Right atrium auricular region (tissue), 2 donors: ENCODE data around the gene REM2. TPM values are rescaled to one million over a fixed set of nuclear protein-coding genes. Genes with fewer than 3 reads are reported as not detected.
"Not testable (repeated sequence)": the region's sequence is repeated elsewhere in the genome, so short reads cannot be mapped to it uniquely, and the experiment has no call there.

Source experiments
- DNase-seq: peaks from one replicate; pipeline ENCODE4 v3.0.0-alpha.2; 2019; ENCODE audit warnings: low spot score
- H3K27ac ChIP-seq, 2 donors: fragments of 200-600 bp; sonication (generic); 1 replicate in 1 of 2; 2 replicates in 1 of 2; pipeline ENCODE4 v1.5.1; 2016 to 2019
- H3K27me3 ChIP-seq, 2 donors: fragments of 200-600 bp; sonication (generic); one replicate each; pipeline versions ENCODE4 v1.5.1 to v1.6.0; 2017 to 2019
- H3K36me3 ChIP-seq: fragments of 200-600 bp; sonication (generic); one replicate; pipeline ENCODE4 v1.5.1; 2016
- H3K4me1 ChIP-seq, 2 donors: fragments of 200-600 bp; sonication (generic); one replicate each; pipeline versions ENCODE4 v1.5.1 to v1.6.0; 2017 to 2019
- H3K4me3 ChIP-seq, 2 donors: fragments of 200-600 bp; sonication (generic); 1 replicate in 1 of 2; 2 replicates in 1 of 2; pipeline ENCODE4 v1.5.1; 2017 to 2019; ENCODE audit warnings: mild to moderate bottlenecking in 1 of 2, moderate library complexity in 1 of 2
- H3K9me3 ChIP-seq, 2 donors: fragments of 200-600 bp; sonication (generic); one replicate each; pipeline ENCODE4 v1.5.1; 2019
- CTCF ChIP-seq, 2 donors: fragments of 200-600 bp; sonication (generic); IDR thresholded peaks; one replicate each; pipeline ENCODE4 v1.5.1; 2019; ENCODE audit warnings: antibody characterized with exemption in 2 of 2
- total RNA-seq, 2 donors: library from RNA; depleted of rRNA; stranded (reverse); fragments of >200 nt; gene quantifications; one replicate each; pipeline ENCODE4 v1.1.0, GENCODE V29; 2016

The REM2 gene
- total RNA-seq, 2 donors from 2014 or later = not detected

DNA sequence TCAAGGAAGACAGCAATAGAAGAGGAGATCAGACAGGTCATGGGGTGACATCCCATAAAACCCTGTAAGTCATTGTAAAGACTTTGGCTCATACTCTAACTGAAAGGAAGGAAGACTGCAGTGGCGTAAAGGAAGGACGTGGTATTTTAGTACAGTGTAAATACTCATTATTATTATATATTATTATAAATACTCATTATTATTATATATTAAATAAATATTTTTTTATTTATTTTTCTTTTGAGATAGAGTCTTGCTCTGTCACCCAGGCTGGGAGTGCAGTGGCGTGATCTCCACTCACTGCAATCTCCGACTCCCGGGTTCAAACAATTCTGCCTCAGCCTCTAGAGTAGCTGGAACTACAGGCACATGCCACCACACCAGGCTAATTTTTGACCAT, 26.6 kb upstream of the REM2 start:
- Histone ChIP-seq H3K4me3 (no peak overlapping the region), H3K36me3 (no peaks in the 10 kb centered on the region), H3K4me1 (peaks cover 0 to 16% of the 10 kb centered on the region in 2 donors), H3K27me3 (no peaks in the 10 kb centered on the region), H3K9me3 (no peaks in the 10 kb centered on the region), H3K27ac (no peak overlapping the region)
- DNase-seq = no peak
- TF ChIP-seq CTCF (IDR thresholded peaks at IDR 0.05) = no peak

GRCh38 chr14:22860377-22860776, 22.6 kb upstream of the REM2 start:
- DNase-seq, H3K36me3 ChIP-seq, H3K4me3 ChIP-seq, H3K9me3 ChIP-seq, H3K27me3 ChIP-seq, H3K27ac ChIP-seq, H3K4me1 ChIP-seq: not testable (repeated sequence)

DNA sequence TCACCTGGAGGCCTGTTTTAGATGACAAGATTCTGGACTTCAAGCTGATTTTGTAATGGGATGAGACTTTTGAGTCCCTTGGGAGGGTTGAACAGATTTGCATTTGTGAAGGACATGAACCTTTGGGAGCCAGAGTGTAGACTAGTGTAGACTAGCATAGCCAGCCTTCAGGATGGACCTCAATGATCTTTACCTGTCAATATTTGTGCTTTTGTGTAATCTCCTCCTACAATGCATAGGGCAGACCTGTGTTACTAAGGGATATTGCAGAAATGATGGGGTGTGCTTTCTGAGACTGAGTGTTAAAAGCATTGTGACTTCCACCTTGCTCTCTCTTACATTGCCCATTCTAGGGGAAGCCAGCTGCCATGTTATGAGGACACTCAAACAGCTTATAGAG, 21.4 kb upstream of the REM2 start:
- no peaks in the 10 kb centered on the region for H3K9me3 ChIP-seq
- H3K4me1 ChIP-seq = no peaks in the 10 kb centered on the region
- H3K27ac ChIP-seq = no peak overlapping the region
- TF ChIP-seq CTCF (IDR thresholded peaks at IDR 0.05) = no peak
- no peaks in the 10 kb centered on the region for H3K36me3 ChIP-seq
- DNase-seq = no peak
- no peaks in the 10 kb centered on the region for H3K27me3 ChIP-seq
- no peak overlapping the region for H3K4me3 ChIP-seq

DNA sequence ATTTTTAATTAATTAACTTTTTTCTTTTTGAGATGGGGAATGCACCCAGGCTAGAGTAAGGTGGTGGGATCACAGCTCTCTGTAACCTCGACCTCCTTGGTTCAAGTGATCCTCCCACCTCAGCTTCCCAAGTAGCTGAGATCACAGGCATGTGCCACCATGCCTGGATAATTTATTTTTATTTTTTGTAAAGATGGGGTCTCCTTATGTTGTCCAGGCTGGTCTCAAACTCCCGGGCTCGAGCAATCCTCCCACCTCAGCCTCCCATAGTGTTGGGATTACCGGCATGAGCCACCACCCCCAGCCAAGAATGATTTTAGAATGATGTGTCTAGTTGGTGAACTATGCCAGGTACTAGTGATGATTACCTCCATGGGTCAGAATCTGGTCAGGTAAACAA, 18.0 kb upstream of the REM2 start:
- no peaks in the 10 kb centered on the region for H3K27me3 ChIP-seq
- H3K4me3 ChIP-seq = no peak overlapping the region
- no peaks in the 10 kb centered on the region for H3K9me3 ChIP-seq
- H3K4me1 ChIP-seq = peaks cover 0 to 2% of the 10 kb centered on the region in 2 donors
- no peak overlapping the region for H3K27ac ChIP-seq
- no peak for DNase-seq
- H3K36me3 ChIP-seq = no peaks in the 10 kb centered on the region
- TF ChIP-seq CTCF (IDR thresholded peaks at IDR 0.05) = no peak

DNA sequence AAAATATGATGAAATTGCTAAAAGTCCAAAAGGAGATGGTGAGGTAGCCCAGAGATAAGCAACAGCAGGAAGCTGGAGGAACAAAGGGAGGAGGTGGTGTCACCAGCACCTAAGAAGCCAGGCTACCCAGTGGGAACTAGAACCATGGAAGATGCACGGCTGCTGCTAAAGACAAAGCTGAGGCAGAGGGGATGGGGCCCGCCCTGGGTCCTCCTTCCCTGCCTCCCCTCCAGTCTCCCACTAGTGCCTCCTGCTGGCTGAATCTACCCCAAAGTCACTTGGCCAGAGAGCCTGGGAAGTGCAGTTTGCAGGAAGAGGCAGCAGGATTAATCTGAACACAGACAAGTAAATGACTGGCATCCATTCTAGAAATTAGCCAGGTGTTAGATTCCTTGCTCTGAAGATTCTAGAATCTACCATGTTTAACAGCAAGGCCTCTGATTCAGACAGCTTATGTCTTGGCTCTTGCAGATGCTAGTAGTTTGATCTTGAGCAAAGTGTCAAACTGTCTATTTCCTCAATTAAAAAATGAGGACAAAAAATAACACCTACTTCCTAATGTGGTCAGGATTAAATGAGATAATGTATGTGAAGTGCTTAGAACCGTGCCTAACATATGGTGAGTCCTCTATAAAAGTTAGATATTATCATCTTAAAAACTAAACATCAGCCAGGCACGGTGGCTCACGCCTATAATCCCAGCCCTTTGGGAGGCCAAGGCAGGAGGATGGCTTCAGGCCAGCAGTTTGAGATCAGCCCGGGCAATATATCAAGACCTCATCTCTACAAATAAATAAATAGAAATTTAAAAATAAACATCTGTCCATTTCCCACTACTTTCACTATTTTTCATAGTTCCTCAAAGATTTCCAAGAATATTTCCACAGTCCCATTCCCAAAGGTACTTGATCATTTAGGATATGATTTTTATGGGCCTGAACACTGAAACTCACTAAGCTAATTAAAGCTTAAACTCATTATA, 17.3 kb upstream of the REM2 start:
- H3K27me3 ChIP-seq = no peaks in the 10 kb centered on the region
- no peaks in the 10 kb centered on the region for H3K9me3 ChIP-seq
- TF ChIP-seq CTCF (IDR thresholded peaks at IDR 0.05) = no peak
- DNase-seq = no peak
- H3K27ac ChIP-seq = no peak overlapping the region
- no peak overlapping the region for H3K4me3 ChIP-seq
- H3K36me3 ChIP-seq = no peaks in the 10 kb centered on the region
- peaks cover 0 to 9% of the 10 kb centered on the region in 2 donors for H3K4me1 ChIP-seq

DNA sequence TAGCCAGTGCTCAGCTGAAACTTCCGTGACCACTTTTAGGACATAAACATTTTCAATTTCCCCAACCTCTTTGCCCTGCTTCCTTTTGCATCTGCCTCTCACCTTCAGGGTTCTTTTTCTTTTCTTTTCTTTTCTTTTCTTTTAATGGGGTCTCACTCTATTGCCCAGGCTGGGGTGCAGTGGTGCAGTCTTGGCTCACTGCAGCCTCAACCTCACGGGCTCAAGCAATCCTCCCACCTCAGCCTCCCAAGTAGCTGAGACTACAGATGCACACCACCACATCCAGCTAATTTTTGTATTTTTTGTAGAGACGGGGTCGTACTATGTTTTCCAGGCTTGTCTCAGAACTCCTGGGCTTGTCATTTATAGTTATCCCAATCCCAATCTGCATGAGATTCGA, 16.1 kb upstream of the REM2 start:
- Histone ChIP-seq H3K36me3 (no peaks in the 10 kb centered on the region), H3K4me1 (peaks cover 0 to 16% of the 10 kb centered on the region in 2 donors), H3K4me3 (no peak overlapping the region), H3K27ac (no peak overlapping the region), H3K27me3 (no peaks in the 10 kb centered on the region), H3K9me3 (no peaks in the 10 kb centered on the region)
- TF ChIP-seq CTCF (IDR thresholded peaks at IDR 0.05) = no peak
- no peak for DNase-seq
